Caco-2 (cell line): ENCODE data around the gene ELF4. TPM values are rescaled to one million over a fixed set of nuclear protein-coding genes. Genes with fewer than 3 reads are reported as not detected.
A peak's percentile ranks its signal among the peaks of the same experiment; 100 is the strongest.

Source experiments
- BruUV-seq: library from RNA; stranded (reverse); fragments of 400-500 nt; replicated peaks from 2 replicates; lab custom pipeline; 2021; lab: Mats Ljungman, UMichigan
- CTCF ChIA-PET: fragments of 300-600 bp; sonication (Branson Sonifier 250); formaldehyde crosslinking; loops from one replicate; lab custom pipeline; 2022; ENCODE audit warnings: antibody characterized with exemption; lab: Charles Lee
- POLR2A ChIA-PET: fragments of 300-600 bp; sonication (Branson Sonifier 250); formaldehyde crosslinking; loops from one replicate; lab custom pipeline; 2022; ENCODE audit warnings: antibody characterized with exemption; lab: Charles Lee
- DNase-seq, 2 experiments: peaks; one replicate each; pipeline versions ENCODE4 v3.0.0 to v3.0.0-alpha.2; 2020 to 2022
- H3K27me3 ChIP-seq: replicated peaks from 2 replicates; pipeline ENCODE4 v1.6.0; 2011; ENCODE audit warnings: low read length; ENCODE audit not compliant: control insufficient read depth, insufficient read depth
- H3K36me3 ChIP-seq: 2 replicates; pipeline ENCODE4 v1.5.1; 2011; ENCODE audit warnings: low read length; ENCODE audit not compliant: control insufficient read depth, insufficient read depth
- H3K4me1 ChIP-seq: fragments of 250-450 bp; sonication (Bioruptor Pico); 2 replicates; pipeline ENCODE4 v1.5.1; 2020; ENCODE audit warnings: mild to moderate bottlenecking
- H3K4me3 ChIP-seq: 2 replicates; pipeline ENCODE4 v1.5.1; 2011; ENCODE audit warnings: low read depth, mild to moderate bottlenecking, control low read depth, low read length
- H3K9me3 ChIP-seq: fragments of 250-450 bp; sonication (Bioruptor Pico); 2 replicates; pipeline ENCODE4 v1.5.1; 2020; ENCODE audit warnings: mild to moderate bottlenecking, moderate library complexity
- H3K27ac Mint-ChIP-seq: one replicate; pipeline ENCODE4 v1.8.0; 2022; ENCODE audit warnings: mixed read lengths; ENCODE audit not compliant: unreplicated experiment
- H3K27me3 Mint-ChIP-seq: one replicate; pipeline ENCODE4 v1.8.0; 2022; ENCODE audit warnings: mixed read lengths; ENCODE audit not compliant: insufficient read depth, unreplicated experiment
- H3K36me3 Mint-ChIP-seq: one replicate; pipeline ENCODE4 v1.8.0; 2022; ENCODE audit warnings: mild to moderate bottlenecking, mixed read lengths; ENCODE audit not compliant: insufficient read depth, unreplicated experiment
- H3K4me1 Mint-ChIP-seq: one replicate; pipeline ENCODE4 v1.8.0; 2022; ENCODE audit warnings: low read depth, mixed read lengths; ENCODE audit not compliant: unreplicated experiment
- H3K4me3 Mint-ChIP-seq: one replicate; pipeline ENCODE4 v1.8.0; 2022; ENCODE audit warnings: mild to moderate bottlenecking, moderate library complexity, mixed read lengths; ENCODE audit not compliant: unreplicated experiment
- H3K9me3 Mint-ChIP-seq: one replicate; pipeline ENCODE4 v1.8.0; 2022; ENCODE audit warnings: mixed read lengths; ENCODE audit not compliant: unreplicated experiment
- intact Hi-C: fragments of 100-400 bp; cut with micrococcal nuclease; formaldehyde crosslinking; loops from one replicate; pipeline ENCODE4 v1.10.0; 2022; ENCODE audit not compliant: unreplicated experiment
- total RNA-seq: library from RNA; stranded (reverse); gene quantifications from 2 replicates; pipeline ENCODE4 v1.2.3, GENCODE V29; 2022
- TF ChIP-seq, protein P1 (sequence below), 2 experiments: fragments of 200-600 bp in 1 of 2; IDR thresholded peaks; 1 replicate in 1 of 2; 2 replicates in 1 of 2; pipeline versions ENCODE4 v1.5.1 to v1.8.0; 2011 to 2022; ENCODE audit warnings: antibody characterized with exemption in 1 of 2, control low read depth in 1 of 2, inconsistent platforms in 1 of 2, low read depth in 1 of 2, low read length in 1 of 2, mild to moderate bottlenecking in 1 of 2, moderate library complexity in 1 of 2; ENCODE audit not compliant: insufficient read depth in 1 of 2, severe bottlenecking in 1 of 2, unreplicated experiment in 1 of 2

ELF4 gene
- total RNA-seq, 1 experiment from 2014 or later: 25.3 TPM

DNA sequence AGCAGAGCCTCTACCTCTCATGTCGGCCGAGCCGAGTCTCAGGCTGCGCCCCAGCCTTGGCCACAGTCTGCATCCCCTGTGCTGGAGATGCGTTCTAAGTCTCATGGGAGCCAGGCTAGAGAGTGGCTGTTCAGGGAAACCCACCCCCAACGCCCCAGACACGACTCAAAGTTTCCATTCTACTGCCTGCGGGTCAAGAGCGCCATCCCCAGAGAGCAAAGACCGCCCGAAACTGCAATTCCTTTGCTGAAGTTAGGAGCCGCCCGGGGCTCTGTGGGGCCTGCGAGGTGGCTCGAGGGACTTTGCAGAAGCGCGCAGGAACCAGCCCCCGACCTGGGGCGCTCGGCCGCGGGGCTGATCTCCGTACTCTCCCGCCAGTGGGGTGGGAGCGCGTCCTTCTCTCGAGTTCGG lies 10.0 kb upstream of the ELF4 start:
- H3K4me3 ChIP-seq: no peak overlapping the region
- no TSS peak for BruUV-seq
- no peaks in the 10 kb centered on the region for H3K36me3 Mint-ChIP-seq
- no peaks in the 10 kb centered on the region for H3K9me3 ChIP-seq
- intact Hi-C loops: no loop called here
- H3K4me1 ChIP-seq: no peaks in the 10 kb centered on the region
- H3K27me3 ChIP-seq: no peaks in the 10 kb centered on the region
- H3K9me3 Mint-ChIP-seq: no peaks in the 10 kb centered on the region
- no peak overlapping the region for H3K4me3 Mint-ChIP-seq
- ChIA-PET POLR2A (no interaction called here), CTCF (no interaction called here)
- no peak overlapping the region for H3K27ac Mint-ChIP-seq
- H3K4me1 Mint-ChIP-seq: no peaks in the 10 kb centered on the region
- TF ChIP-seq, protein P1, sequence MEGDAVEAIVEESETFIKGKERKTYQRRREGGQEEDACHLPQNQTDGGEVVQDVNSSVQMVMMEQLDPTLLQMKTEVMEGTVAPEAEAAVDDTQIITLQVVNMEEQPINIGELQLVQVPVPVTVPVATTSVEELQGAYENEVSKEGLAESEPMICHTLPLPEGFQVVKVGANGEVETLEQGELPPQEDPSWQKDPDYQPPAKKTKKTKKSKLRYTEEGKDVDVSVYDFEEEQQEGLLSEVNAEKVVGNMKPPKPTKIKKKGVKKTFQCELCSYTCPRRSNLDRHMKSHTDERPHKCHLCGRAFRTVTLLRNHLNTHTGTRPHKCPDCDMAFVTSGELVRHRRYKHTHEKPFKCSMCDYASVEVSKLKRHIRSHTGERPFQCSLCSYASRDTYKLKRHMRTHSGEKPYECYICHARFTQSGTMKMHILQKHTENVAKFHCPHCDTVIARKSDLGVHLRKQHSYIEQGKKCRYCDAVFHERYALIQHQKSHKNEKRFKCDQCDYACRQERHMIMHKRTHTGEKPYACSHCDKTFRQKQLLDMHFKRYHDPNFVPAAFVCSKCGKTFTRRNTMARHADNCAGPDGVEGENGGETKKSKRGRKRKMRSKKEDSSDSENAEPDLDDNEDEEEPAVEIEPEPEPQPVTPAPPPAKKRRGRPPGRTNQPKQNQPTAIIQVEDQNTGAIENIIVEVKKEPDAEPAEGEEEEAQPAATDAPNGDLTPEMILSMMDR (IDR thresholded peaks at IDR 0.05; ENCODE audit: insufficient read depth in 1 of 2, low read depth in 1 of 2, low read length in 1 of 2, severe bottlenecking in 1 of 2, unreplicated experiment in 1 of 2): no peak
- H3K27me3 Mint-ChIP-seq: no peaks in the 10 kb centered on the region
- no peaks in the 10 kb centered on the region for H3K36me3 ChIP-seq
- no peak for DNase-seq

- H3K4me1 Mint-ChIP-seq: no peaks in the 10 kb centered on the region
- no peaks in the 10 kb centered on the region for H3K36me3 ChIP-seq
- H3K4me3 Mint-ChIP-seq: no peak overlapping the region
- ChIA-PET POLR2A (no interaction called here), CTCF (no interaction called here)
- intact Hi-C loops: no loop called here
- no peak overlapping the region for H3K27ac Mint-ChIP-seq
- DNase-seq: no peak
- TF ChIP-seq, protein P1 (IDR thresholded peaks at IDR 0.05; ENCODE audit: insufficient read depth in 1 of 2, low read depth in 1 of 2, low read length in 1 of 2, severe bottlenecking in 1 of 2, unreplicated experiment in 1 of 2): no peak
- H3K27me3 Mint-ChIP-seq: no peaks in the 10 kb centered on the region
- H3K9me3 ChIP-seq: no peaks in the 10 kb centered on the region
- no peaks in the 10 kb centered on the region for H3K4me1 ChIP-seq
- no peaks in the 10 kb centered on the region for H3K27me3 ChIP-seq
- H3K4me3 ChIP-seq: no peak overlapping the region
- H3K9me3 Mint-ChIP-seq: no peaks in the 10 kb centered on the region
- BruUV-seq: no TSS peak
- H3K36me3 Mint-ChIP-seq: no peaks in the 10 kb centered on the region
These were observed 9.1 kb upstream of the ELF4 start for GRCh38 chrX:130119312-130119898.

- no peaks in the 10 kb centered on the region for H3K4me1 ChIP-seq
- H3K27me3 ChIP-seq: no peaks in the 10 kb centered on the region
- TF ChIP-seq, protein P1 (IDR thresholded peaks at IDR 0.05; ENCODE audit: insufficient read depth in 1 of 2, low read depth in 1 of 2, low read length in 1 of 2, severe bottlenecking in 1 of 2, unreplicated experiment in 1 of 2): no peak
- BruUV-seq: no TSS peak
- ChIA-PET CTCF (no interaction called here), POLR2A (no interaction called here)
- no peaks in the 10 kb centered on the region for H3K9me3 ChIP-seq
- H3K36me3 ChIP-seq: no peaks in the 10 kb centered on the region
- Mint-ChIP-seq H3K27ac (peak overlapping the region; percentile 37), H3K9me3 (no peaks in the 10 kb centered on the region), H3K27me3 (no peaks in the 10 kb centered on the region), H3K4me3 (no peak overlapping the region), H3K4me1 (no peaks in the 10 kb centered on the region), H3K36me3 (no peaks in the 10 kb centered on the region)
- intact Hi-C loops: no loop called here
- no peak overlapping the region for H3K4me3 ChIP-seq
- no peak for DNase-seq
These were observed 8.4 kb upstream of the ELF4 start for GRCh38 chrX:130118441-130119311.
